ENCODE measurements around the gene PTK7.
"Not testable (repeated sequence)": the region's sequence is repeated elsewhere in the genome, so short reads cannot be mapped to it uniquely, and the experiment has no call there.

Gene PTK7
- total RNA-seq: 0.29 to 6.2 (median 1.8) reads per million in 4 experiments

DNA sequence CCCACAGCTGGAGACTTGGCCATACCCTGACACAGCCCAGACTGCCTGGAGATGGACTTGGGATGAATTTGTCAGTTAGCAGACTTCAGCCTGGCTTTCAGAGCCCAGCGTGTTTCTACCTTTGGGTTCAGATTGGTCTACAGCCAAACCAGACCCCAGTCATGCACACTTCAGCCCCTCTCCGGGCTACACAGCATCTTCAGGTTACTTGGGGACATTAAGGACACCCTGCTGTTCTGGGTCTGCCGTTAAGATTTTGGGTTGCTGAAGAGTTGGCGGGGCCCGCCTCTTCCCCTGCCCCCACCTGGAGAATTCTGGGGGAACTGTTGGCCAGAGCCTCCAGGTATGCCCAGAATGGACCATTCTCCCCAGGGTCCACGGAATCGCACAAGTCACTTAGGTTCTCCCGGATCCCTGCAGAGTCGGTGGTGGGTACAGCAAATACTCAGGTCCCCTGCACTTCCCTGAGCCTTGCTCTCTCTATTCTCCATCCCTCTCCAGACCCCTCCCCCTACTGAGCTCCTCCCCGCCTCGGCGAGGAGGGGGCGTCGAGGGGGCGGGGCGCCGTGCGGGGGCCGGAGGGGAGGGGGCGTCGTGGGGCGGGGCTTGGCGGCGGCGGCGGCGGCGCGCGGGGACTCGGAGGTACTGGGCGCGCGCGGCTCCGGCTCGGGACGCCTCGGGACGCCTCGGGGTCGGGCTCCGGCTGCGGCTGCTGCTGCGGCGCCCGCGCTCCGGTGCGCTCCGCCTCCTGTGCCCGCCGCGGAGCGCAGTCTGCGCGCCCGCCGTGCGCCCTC lies at the start of gene PTK7:
Gene PTK7, plus strand, starts transcription at position 645 of the 794 bp plus-strand sequence. CDS start 175 bp downstream, outside the sequence.
- no peak for DNase-seq

DNA sequence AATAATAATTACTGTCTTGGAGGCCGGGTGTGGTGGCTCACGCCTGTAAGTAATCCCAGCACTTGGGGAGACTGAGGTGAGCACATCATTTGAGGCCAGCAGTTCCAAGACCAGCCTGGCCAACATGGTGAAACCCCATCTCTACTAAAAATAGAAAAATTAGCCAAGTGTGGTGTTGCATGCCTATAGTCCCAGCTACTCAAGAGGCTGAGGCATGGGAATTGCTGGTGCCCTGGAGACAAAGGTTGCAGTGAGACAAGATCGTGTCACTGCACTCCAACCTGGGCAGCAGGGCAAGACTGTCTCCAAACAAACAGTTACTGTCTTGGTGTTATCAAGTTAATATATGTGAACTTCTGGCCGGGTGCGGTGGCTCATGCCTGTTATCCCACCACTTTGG lies 49.7 kb upstream of the PTK7 start:
- DNase-seq: no peak

DNA sequence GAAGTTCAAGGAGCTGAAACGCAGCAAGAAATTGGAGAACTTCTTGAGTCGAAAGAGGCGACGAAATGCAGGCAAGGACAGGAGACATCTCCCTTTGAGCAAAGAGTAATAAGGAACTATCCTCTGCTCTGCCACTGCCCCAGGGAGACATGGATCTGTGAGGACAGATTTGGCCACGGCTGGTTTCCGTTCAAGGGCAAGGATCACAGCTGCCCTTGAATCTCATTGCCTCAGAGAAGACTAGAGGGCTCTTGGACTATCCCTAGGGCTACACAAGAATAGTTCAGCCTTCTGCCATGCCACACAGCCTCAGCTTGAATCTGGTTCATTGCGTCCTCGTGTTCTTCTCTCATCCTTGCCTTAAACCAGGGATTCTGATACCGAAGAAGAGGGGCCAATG lies 47.0 kb upstream of the PTK7 start:
- DNase-seq: no peak

DNA sequence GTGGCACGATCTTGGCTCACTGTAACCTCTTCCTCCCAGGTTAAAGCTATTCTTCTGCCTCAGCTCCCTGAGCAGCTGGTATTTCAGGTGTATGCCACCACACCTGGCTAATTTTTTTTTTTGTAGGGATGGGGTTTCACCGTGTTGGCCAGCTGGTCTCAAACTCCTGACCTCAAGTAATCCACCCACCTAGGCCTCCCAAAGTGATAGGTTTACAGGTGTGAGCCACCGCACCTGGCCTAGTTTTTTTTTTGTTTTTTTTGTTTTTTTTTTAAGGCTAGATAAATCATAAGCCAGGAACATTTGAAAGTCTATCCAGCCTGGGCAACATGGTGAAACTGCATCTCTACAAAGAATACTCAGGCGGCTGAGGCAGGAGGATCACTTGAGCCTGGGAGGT lies 43.8 kb upstream of the PTK7 start:
- no peak for DNase-seq

DNA sequence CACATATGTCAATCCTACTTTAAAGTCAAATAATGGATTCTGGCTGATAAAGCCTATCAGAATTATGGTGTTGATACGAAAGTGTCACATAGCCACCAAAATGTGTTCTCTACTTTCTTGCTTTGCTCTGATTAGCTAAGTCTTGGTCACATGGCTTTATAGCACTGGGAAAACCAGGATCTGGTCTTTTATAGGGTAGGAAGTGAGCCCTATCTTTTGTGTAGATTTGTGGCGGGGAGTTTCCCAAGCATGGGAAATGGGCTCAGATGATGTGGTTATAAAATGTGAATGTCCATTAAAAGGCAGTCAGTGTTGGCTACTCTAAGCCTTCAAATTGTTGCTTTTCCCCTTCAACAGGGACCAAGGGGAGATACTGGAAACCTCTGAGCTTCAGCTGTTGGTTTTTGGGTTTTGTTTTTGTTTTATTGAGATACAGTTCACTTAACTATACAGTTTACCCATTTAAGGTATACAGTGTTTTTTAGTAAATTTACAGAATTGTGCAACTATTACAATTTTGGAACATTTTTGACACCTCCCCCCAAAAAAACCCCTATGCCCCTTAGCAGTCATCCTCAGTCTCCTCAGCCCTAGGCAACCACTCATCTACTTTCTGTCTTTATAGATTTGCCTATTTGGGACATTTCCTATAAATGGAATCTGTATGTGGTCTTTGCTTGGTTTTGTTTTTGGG lies 42.5 kb upstream of the PTK7 start:
- no peak for DNase-seq

DNA sequence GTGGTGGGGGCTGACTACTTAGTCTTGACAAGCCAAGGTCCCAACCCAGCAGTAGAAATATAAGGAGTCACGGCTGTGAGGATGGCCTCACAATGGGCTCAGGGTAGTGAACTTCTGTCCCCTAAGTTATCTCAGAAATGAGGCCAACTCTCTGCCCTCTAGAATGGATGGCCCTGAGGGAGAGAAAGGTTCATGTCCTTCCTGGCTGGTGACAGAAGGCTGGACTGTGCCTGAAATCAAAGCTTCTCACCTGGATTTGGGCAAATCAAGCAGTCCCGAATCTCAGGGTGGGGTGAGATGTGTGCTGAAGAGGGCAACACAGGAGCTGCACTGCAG lies 42.0 kb upstream of the PTK7 start:
- no peak for DNase-seq

DNA sequence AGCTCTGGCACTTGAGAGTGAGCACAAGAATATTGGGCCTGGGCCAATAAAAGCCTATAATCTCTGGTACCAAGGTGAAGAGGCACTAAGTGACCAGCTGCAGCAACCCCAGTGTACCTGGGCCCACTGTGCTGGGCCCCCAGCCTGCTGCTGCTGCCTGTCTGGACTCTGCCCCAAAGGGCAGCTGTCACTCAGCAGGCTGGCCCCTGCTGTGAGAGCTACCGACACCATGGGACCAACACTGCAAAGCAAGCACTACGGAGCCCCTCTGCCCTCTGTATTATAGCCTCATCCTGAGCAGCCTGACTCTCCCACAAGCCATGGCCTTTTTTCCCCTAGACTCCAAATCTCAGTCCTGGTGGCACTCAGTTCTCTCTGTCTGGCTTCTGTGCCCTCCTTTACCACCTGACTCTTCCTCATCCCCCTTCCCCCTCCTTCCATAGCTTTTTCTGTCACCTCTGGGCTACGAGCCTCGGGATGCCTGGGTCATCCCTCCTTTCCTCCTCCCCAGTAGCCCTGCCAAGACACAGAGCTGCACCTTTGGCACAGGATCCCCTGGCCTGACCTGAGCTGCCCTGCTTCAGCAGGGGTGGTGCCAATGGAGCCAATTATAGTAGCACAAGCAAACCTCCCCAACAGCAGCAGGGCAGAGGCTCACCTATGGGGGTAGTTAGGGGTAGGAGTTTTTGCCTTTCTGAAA lies 40.5 kb upstream of the PTK7 start:
- no peak for DNase-seq

DNA sequence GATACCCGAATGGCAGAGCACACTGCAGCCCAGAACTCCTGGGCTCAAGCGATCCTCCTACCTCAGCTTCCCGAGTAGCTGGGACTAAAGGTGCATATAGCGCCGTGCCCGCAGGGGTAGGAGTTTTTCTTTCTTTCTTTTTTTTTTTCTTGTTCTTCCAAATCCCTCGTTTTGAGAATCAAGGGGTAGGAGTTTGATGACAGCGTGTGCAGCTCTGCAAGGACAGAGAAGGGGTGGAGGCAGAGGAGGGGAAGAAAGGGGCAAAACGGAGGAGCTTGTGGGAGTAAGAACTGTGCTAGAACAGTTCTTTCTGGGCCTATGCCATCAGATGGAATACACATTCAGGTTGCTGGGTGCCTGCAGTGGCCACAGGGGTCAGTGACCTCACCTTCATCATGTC lies 39.4 kb upstream of the PTK7 start:
- DNase-seq: no peak

DNA sequence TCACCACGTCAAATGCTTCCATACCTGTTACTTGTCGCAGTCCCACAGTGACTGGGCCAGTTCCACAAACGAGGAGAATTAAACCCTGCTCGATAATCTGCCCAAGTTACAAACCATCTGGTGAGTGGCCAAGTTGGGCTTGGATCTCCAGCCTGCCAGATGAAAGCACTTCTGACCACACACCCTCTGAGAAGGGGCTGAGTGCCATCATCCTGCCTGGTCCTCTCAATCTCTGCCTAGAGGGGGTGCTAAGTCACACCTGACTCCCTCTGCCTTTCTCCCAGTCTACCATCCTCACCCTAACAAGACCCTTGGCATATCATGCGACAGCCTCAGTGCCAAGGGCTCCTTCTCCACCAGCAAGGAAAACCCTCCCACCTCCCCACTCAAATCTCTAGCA lies 38.9 kb upstream of the PTK7 start:
- DNase-seq: no peak

DNA sequence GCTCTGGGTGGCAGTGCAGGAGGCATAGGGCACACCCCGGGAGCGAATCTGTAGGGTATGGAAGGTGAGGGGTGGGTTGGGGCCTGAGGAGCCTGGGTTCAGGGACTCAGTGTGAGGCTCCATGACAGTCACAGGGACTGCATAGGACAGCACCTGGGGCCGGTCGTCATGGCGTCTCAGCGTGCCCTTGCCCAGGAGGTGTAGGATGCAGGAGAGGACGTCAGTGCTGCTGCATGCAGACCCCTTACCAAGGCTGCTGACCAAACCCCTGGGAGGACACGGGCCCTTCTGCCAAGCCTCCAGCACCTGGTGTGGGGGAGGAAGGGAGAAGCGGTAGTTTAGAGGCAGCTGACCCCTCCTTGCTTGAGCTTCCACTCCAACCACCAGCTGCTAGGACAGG lies 38.4 kb upstream of the PTK7 start:
- DNase-seq: no peak

DNA sequence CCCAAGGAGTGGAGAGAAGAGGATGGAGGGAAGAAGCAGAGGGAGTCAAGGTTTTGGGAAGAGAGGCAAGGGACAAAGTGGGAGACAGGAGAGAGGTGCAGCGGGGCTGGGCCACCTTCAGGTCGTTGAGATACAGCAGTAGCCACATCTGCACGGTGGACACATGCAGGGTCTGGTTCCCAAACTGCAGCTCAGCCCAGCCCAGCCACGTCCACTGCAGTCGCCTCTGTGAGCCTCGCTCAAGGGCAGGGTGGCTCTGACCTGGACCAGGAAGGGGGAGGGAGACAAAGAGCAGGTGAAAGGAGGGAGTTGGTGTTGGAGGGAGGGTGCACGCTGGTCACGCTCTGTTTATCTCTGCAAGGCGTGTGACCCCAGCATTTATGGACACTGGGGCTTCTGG lies 37.4 kb upstream of the PTK7 start:
- no peak for DNase-seq

DNA sequence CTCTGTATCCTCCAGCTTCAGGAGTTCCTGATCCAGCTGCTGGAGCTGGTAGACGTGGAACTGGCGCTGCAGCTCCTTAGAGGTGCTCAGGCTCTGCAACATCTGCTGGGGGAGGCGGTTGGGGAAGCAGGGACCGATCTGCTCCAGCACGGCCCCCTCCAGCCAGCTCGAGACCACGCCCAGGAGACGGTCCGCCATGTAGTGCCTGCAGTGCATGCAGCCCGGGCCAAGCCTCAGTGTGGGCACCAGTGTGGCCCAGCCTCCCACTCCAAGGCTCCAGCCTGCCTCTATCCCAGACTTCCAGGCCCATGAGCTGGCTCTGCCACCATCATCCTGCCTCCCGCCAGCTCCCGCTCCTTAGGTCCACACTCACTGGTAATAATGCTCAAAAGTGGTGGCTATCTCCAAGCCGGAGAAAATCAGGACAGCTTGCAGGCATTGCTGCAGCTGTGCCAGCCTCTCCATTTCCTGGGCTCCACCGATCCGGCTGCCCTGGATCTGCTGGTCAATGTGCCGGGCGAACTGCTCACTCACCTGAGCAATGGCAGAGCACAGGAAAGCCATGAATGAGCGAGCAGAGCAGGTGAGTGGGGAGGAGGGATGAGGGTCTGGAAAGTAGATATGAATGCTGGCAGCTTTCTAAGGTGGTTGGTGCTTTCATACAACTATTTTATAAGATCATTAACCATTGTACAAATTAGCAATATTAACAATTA lies 35.4 kb upstream of the PTK7 start:
- DNase-seq: no peak

DNA sequence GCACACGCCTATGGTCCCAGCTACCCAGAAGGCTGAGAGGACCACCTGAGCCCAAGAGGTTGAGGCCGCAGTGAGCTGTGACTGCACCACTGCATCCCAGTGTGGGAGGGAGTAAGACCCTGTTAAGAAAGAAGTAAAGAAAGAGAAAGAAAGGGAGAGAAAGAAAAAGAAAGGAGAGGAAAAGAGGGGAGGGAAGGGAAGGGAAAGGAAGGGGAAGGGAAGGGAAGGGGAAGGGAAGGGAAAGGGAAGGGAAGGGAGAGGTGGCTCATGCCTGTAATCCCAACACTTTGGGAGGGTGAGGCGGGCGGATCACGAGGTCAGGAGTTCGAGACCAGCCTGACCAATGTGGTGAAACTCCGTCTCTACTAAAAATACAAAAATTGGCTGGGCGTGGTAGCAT lies 34.6 kb upstream of the PTK7 start:
- not testable (repeated sequence) for DNase-seq

DNA sequence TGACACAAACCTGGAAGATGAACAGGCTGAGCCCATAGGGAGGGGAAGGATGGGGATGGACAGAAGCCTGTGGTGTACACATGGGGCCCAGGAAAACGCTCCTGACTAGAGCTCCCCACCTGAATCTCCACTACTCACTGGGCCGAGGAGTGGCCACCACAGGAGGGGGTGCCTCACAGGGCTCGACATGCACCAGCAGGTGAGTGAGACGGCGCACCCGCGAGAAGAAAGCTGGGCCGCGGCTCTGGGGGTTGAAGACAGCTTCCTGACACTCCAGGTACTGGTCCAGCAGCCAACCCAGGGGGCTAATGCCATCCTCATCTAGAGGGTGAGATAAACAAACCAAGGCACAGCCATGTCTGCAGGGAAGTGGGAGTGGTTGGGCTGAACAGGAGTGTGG lies 32.8 kb upstream of the PTK7 start:
- DNase-seq: no peak

DNA sequence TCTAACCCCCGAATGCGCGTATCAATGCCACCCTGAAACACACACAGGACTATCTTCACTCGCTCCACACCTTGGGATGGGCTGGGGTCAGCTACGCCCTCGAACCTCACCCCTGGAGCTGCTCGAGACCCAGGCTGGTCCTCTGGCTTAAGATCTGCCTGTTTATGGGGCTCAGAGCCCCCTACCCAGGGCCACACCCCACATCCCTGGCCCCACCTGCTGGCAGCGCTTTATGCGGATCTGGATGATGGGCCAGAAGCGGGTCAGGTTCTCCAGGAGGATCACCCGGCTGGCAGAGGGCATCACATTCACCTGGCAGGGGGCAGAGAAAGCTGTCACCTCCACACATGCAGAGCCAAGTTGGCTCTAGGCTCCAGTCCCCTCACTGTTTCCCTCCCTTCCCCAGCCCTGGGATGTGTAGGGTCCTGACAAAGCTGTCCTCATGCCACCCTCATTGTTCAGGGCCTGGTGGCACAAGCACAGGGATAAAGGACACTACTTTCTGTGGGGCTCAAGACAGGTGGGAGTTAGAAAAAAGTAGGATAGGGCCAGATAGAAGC lies 30.7 kb upstream of the PTK7 start:
- no peak for DNase-seq

DNA sequence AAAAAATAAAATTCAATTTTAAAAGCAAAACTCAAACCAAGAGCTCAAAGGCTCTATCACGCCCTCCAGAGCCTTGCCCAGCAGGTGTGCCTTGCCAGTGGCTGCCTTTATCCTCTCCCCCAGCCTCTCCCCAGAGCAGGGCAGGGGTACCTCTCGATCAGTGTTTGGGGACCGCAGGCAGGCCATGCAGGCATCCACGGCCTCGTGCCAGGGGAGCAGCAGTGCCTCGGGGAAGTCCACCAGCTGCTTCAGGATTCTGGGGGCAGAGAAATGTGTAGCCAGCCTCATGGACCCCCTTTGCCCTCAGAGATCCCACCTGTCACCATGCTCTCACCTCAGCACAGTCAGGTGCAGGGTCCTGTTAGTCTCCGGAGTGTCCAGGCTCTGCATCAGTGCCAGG lies 28.1 kb upstream of the PTK7 start:
- no peak for DNase-seq

DNA sequence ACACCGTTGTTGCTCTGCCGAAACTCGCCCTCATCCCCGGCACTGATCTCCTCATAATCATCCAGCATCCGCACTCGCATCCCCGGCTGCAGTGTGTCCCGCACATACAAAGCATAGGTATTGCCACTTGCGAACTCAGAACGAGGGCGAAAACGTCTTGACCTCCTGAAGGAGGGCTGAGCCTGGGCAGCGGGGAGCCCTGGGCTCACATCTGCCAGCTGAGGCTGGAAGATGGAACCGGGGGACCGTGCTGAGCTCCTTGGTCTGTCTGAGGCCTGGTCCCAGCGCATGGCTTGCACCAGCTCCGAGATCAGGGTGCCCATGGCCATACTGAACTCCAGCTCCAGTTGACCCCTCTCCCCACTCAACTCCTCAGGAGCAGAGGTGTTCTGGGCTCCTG lies 25.1 kb upstream of the PTK7 start:
- DNase-seq: no peak

DNA sequence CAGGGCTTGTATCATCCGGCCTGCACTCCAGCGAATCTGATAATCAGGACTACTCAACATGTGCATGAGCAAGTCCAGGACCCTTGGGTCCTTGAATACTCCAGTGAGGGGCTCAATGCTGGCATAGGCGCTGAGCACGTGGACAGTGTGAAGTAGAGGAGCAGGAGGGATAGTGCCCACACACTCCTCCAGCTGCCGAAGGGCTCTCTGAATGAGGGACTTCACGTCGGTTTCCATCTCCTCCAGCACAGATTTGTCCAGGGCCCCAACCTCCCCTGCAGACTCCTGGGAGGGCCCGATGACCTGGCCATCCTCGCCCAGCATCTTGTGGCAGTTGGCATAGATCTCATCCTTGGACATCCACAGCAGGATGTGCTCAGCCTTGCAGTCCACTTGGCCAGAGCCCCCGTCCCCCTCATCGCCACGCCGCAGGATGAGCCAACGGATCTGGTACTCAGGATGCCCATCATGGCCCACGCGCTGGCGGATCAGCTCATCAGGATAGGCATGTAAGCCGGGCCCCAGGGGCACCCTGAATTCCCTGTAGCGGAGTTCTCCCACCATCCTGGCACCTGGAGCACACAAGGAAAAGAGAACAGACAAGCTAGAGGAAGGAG lies 23.8 kb upstream of the PTK7 start:
- no peak for DNase-seq

DNA sequence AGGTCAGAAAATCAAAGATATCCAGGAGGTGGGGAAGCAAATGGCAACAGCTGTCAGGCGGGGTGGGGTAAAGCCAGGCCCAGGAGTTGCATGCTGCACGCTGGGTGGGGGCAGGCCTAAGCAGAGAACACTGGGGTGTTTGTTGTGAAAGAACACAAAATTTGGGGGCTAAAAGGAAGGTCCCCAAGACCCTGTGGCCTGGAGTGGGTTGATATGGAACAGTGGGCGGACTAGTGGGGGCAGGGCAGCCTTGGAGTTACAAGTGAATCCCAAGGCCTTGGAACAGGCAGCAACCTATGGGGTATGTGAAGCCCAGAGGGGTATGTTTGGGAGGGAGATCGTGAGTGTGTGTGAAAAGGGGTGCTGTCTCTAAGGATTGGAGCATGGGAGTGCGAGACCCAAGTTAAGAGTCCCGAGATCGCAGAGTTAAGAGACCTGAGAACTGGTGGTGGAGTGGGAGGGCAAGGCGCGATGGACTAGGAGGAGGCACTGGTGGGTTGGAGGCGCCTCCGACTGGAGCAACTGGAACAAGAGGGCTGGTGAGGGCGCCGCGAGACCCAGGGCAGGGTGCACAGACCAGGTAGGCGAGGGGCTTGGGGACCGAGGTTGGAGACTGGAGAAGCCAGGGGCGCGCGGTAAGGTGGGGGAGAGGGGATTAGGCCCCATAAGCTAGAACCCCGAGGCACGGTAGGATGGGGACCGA lies 23.1 kb upstream of the PTK7 start:
- no peak for DNase-seq

DNA sequence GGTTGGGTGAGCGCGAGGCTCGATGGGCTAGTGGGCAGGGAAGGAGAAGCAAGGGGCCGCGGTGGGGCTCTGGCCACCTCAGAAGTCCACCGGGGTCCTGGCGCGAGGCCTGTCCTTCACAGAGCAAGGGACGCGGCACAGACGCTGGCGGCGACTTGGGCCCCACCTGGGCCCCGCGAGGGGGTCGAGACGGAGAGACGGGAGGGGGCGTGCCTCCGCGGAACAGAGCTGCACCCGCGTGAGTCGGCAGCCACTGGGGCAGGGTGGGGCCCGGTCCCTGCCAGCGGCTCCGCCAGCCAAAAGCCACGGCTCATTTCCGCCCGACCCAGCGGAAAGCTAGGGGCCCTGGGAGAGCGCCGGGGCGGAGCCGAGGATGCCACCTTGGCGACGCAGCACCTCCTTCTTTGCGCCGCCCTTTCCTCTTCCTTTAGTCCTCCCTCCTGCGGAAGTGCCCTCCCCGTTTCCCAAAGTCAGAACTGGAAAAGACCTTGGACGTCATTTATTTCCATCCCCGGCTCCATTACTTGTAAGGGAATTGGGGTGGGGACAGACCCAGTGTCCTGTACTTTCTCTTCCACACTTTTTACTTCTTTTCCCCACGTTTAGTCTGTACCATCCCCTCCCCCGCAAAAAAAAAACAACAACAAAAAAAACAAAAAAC lies 22.4 kb upstream of the PTK7 start, which contains the start of gene CUL7:
Gene CUL7, minus strand, starts transcription at position 307 of the 661 bp plus-strand sequence. CDS start 1,063 bp downstream, outside the sequence.
- peak; percentile 80 for DNase-seq

Measured in effector CD8-positive, alpha-beta T cell (primary cell).